NCI-H2196 treated with DMSO at 0.1 percent for 48 hours (cell line): ENCODE data around the gene C9orf78.

Experiments used
- DNase-seq: peaks from one replicate; lab custom pipeline; 2025; ENCODE audit not compliant: unreplicated experiment; lab: John Stamatoyannopoulos, UW

The C9orf78 gene

DNA sequence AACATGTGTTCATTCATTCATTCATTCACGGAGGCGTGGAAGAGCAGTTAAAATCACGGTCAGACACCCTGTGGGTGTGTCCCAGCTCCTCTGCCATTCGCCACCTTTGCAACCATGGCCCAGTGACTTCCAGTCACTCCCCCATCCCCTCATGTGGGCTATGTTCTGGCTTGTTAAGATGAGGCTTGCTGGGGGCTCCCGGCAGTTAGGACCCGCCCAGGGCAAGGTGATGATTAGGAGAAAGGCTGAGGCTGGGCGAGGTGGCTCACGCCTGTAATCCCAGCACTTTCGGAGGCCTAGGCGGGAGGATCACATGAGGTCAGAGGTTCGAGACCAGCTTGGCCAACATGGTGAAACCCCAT lies 57.3 kb downstream of the C9orf78 start:
- DNase-seq: no peak
